Measurements from ENCODE around the gene TECPR2.
A peak's percentile ranks its signal among the peaks of the same experiment; 100 is the strongest.
"Not testable (repeated sequence)": the region's sequence is repeated elsewhere in the genome, so short reads cannot be mapped to it uniquely, and the experiment has no call there.

Gene TECPR2

GRCh38 chr14:102509746-102510615, 147.2 kb downstream of the TECPR2 start, which contains the start of gene ANKRD9:
TSS of gene ANKRD9 (minus strand) at chr14:102509776. CDS start at chr14:102507889, 1,887 bp downstream.
- DNase-seq (ENCODE audit: low spot score): peak; percentile 88

DNA sequence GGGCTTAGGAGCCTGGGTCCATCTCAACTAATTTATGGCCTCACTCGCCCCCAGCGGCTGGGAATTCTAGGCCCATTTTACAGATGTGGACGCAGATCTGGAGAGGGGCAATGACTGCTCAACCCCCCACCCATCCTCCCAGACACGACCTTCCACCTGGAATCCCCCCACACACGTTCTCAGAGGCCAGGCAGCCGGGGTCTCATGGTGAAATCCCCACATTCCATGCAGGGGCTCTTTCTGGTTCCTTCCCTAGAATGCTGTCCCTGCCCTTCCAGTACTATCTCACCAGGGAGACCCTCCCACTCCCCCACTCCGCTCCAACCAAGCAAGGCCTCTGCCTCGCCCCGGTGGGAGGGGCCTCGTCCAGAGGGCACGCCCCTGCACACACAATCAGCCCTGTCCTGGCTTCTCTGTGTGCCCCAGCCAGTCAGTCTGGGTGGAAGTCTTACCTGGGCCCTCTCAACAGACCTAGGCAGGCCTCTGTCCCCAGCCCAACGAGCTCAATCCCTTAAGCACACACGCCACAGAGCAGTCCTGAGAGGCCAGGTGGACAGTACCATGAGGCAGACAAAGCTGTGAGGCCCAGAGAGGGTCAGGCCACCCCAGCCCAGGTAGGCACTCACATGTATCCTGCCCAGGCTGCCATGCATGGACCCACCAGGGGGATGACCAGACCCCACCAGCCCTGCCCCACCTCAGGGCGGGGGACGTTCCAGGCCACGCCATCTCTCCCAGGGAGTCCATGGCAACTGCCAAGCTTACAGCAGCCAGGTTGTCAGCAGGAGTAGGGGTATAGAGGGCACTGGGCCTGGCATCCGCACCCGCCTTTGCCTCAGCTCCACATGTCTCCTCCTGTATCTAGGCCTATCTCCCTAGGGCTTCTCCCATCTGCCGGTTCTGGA, 148.1 kb downstream of the TECPR2 start:
- DNase-seq (ENCODE audit: low spot score): no peak

- no peak for DNase-seq (ENCODE audit: low spot score)
Measured at GRCh38 chr14:102511538-102511937, 148.8 kb downstream of the TECPR2 start.

DNA sequence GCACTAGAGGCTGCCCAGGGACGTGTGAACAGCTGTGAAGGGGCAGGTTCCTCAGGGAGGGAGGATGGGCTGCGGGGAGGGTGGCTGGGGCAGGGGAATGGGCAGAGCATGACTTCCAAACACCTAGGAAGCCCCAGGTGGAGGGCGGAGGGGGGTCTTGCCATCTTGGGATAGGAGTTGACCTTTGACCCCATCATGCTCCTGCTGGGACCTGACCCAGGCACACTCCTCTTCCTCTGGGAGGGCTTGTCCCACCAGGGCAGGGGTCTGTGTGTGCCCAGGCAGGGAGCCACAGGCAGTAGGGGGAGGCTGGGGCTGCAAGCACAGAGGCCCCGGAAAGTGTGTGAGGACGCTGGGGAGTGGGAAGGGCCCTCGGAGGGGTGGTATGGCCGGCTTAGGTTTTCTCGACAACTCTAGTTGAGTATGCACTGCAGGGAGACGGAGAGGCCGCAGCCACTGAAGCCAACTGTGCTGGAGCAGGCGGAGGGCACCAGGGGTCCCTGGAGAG, 150.1 kb downstream of the TECPR2 start:
- DNase-seq (ENCODE audit: low spot score): no peak

DNA sequence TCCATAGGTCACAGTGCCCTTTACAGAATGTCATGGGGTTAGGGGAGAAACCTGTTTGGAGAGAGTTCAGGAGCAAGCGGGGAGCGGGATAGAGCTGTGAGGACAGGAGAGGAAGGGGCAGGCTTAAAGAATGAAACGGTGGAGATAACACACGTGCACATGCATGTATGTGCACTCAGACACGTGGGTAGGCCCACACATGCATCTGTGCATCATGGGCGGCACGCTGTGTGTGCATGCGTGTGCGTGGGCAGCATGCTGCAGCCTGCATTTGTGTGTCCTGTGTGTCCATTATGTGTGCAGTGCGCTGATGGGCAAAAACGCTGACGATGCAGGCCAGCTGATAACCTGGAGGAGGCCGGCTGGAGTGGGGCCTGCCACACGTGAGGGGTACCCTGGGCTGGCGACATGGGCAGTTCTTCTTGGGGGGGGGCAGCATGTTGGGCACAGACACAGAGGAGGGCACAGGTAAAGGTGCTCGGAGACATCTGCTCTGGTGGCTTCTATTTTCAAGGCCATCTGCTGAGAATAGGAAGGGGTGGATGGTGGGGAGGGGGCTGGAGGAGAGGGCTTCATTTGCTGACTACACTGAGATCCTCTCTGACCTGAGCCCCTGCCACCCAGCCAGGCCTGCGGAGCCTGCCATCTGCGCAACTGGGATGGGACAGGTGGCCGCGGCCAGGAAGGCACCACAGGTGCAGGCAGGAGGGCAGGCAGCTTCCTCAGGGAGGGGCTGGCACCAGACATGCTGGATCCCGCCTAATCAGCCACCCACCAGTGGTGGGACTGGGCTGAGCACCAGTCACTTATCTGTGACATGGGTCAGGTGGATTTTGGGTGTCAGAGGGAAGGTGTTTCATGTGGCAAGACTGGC, 151.4 kb downstream of the TECPR2 start:
- no peak for DNase-seq (ENCODE audit: low spot score)

DNA sequence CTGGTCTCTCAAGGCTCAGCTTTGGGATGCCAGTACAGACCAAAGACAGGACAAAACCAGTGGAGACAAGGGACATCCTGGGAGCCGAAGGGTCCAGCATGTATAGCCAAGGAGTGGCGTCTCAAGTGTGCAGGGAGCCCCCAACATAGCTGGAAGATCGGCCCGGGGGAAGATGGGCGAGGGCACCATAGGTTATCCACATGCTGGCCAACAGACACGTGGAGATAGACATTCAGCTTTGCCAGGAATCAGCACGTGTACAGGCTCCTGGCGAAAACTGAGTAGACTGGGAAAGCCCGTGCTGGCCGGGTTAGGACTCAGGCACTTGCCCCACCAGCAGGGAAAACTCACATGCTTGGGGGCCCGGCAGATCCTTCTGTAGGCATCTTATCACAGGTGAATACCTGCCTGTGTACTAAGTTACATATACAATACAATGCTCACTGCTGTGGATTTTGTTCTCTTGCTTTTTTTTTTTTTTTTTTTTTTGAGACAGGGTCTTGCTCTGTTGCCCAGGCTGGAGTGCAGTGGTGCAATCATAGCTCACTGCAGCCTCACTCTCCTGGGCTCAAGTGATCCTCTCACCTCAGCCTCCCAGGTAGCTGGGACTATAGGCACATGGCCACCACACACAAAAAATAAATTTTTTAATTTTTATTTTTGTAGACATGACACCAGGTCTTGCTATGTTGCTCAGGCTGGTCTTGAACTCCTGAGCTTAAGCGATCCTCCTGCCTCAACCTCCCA, 152.4 kb downstream of the TECPR2 start:
- no peak for DNase-seq (ENCODE audit: low spot score)

DNA sequence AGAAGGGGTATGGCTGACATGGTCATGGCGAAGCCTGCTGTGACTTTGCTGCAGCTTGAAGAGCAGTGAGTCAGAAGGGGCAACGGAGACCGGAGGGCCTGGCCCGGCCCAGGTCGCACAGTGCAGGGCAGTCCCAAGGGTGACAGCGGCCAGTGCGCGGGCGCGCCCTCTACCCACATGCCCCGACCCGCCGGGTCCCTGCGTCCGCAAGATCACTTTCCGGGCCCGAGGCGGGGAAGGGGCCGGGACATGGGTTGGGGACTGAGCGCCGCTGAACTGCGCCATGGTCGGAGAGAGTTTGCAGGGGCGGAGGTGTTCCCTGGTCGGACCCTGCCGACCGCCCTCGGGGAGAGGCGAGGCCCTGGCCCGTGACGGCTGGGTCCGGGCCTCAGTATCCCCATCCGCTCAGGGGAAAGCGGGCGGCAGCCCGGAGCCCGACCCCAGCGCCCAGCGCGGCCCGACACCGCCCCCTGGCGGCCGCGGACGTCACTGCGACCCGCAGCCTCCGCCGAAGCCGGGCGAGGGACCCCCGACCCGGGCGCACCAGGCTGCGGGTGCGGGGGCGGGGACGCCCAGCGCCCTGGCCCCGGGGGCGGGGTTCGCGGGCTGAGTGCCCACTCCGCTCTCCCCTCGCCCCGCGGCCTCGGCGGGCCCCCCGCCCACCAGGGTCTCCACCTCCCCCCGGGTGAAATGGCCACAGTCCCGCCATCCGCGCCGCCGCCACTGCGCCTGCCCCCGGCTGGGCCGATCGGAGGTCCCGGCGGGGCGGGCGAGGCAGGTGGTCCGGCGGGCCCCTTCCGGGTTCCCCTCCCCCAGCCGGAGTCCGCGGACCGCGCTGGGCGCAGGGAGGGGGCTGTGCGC, 154.0 kb downstream of the TECPR2 start:
- peak; percentile 45 for DNase-seq (ENCODE audit: low spot score)

DNA sequence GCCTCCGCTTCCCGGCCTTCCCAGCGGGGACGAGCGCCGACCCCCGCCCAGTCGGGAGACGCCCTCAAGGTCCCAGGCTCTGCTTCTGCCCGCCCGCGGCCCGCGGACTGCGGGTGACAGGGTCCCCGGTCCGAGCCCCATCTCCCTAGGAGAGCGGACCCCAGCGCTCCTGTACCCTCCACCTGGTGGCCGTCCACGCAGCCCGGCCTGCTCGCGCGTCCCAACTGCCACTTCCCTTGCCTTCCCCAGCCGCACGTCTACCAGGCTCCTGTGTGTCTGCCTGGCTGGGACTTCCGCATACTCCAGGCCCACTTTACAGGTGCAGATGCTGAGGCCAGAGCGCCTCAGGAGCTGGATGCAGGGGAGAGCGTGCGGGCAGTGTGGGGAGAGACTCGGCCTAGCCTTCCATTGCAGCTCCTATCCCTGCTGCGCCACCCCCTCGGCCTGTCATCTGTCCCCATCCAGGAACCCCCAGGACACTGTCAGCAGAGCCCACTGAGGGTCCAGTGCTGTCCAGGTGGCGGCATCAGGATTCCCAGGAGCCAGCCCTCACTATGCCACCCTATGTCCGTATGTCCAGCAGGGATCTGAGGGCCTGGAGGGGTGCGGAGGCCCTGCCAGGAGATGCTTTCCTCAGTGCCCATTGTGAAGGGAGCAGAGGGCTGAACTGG, 154.8 kb downstream of the TECPR2 start:
- DNase-seq (ENCODE audit: low spot score): no peak

DNA sequence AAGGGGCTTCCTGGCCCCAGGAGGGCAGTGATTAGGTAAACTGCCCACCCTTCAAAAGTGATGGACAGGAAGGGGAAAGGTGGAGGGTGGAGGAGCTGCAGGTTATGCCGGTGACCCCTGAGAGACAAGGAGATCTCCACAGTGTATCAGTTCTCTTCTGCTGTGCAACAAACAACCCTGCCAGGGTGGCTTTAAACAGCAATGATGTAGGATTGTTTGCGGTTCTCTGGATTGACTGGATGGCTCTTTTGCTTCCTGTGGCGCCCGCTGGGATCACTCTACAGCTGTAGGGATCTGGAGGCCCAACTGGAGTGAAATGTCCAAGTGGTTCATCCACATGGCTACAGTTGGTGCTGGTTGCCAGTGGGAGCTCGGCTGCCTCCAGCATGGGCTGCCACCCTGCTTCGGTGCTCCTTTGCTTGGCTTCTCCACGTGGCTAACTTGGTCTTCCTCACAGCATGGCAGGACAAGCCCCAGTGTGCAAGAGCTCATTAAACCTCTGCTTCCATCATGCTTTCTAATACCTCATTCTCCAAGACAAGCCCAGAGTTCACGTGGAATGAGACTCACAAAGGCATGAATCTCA, 155.4 kb downstream of the TECPR2 start:
- no peak for DNase-seq (ENCODE audit: low spot score)

GRCh38 chr14:102519709-102520108, 157.0 kb downstream of the TECPR2 start:
- DNase-seq (ENCODE audit: low spot score): not testable (repeated sequence)

DNA sequence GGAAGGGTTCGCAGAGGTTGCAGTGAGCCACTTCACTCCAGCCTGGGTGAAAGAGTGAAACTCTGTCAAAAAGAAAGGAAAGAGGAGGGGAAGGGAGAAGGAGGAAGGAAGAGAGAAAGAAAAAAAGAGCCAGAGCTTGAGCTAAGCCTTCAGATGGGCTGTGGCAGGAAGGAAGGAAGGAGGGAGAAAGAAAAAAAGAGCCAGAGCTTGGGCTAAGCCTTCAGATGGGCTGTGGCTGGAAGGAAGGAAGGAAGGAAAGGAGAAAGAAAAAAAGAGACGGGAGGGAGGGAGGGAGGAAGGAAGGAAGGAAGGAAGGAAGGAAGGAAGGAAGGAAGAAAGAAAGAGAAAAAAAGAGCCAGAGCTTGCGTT, 160.4 kb downstream of the TECPR2 start:
- DNase-seq (ENCODE audit: low spot score): no peak

GRCh38 chr14:102523569-102524450, 161.1 kb downstream of the TECPR2 start:
- no peak for DNase-seq (ENCODE audit: low spot score)

DNA sequence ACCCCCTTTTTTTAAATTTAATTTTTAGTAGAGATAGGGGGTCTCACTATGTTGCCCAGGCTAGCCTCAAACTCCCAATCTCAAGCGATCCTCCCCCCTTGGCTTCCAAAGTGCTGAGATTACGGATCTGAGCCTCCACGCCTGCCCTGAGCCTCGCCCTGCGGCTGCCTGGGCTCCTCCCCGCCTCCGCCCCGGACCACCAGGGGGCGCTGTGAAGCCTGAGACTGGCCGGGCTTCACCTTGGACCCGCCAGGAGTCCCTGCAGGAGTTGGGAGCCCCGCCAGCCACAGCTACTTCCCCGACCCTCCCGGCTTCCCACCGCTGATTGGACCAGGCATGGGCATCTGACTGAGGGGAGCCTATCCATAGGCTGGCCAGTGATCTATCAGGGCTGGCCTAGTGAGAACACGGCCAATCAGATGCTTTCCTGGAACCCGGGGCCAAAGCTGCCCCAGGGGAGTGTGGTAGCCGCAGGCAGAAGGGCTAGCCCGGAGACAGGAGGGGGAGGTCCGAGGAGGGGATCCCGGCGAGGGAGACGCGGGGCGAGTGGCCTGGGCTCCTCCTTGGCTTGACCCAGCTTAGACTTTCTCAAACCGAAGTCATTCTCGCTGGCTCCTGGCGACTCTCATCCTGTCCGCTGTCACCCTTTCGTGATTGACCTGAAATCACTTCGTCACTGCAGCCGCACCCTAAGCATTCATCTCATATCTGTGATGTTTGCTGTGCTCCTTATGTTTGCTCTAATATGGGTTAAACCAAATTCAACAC, 161.9 kb downstream of the TECPR2 start:
- DNase-seq (ENCODE audit: low spot score): peak; percentile 91

- DNase-seq (ENCODE audit: low spot score): peak; percentile 49
Measured at GRCh38 chr14:102525219-102525928, 162.6 kb downstream of the TECPR2 start.

DNA sequence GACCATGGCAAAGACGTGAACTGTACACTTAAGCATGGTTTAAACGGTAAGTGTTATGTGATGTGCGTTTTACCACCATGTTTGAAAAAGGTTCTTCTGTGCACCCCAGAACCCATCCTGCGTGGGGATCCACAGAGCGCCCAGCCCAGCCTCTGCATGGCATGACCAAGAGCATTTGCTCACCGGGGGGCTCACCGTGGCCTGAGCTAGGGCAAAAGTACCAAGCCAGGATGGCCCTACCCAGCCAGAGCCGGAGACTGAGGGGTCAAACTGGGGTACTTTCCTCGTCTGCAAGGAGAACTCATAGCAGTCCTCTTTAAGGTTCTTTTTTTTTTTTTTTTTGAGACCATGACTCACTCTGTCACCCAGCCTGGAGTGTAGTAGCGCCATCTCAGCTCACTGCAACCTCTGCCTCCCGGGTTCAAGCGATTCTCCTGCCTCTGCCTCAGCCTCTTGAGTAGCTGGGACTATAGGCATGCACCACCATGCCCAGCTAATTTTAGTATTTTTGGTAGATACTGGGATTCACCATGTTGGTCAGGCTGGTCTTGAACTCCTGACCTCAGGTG, 163.3 kb downstream of the TECPR2 start:
- DNase-seq (ENCODE audit: low spot score): no peak
